Activated naive CD8-positive, alpha-beta T cell treated with anti-CD3 and anti-CD28 coated beads, Interleukin-2, amount 50 U/mL, for 24 hours (primary cell): Measurements from ENCODE around the gene MXD1.

ENCODE experiments used
- ATAC-seq: fragments of 150-1000 bp; cut with Tn5 transposase; one replicate; pipeline ENCODE4 v1.10.0; 2021
- DNase-seq: peaks from one replicate; pipeline ENCODE4 v3.0.0; 2021
- H3K27ac Mint-ChIP-seq: one replicate; pipeline ENCODE4 v1.8.0; 2021; ENCODE audit warnings: mild to moderate bottlenecking, mixed read lengths
- H3K27me3 Mint-ChIP-seq: one replicate; pipeline ENCODE4 v1.8.0; 2021; ENCODE audit warnings: mixed read lengths
- H3K36me3 Mint-ChIP-seq: one replicate; pipeline ENCODE4 v1.8.0; 2021; ENCODE audit warnings: low read depth, mixed read lengths
- H3K4me1 Mint-ChIP-seq: one replicate; pipeline ENCODE4 v1.8.0; 2021; ENCODE audit warnings: mixed read lengths
- H3K4me3 Mint-ChIP-seq: one replicate; pipeline ENCODE4 v1.8.0; 2021; ENCODE audit warnings: mild to moderate bottlenecking, moderate library complexity, mixed read lengths
- H3K9me3 Mint-ChIP-seq: one replicate; pipeline ENCODE4 v1.8.0; 2021; ENCODE audit warnings: mixed read lengths

The MXD1 gene

GRCh38 chr2:69954084-69954483, 39.2 kb downstream of the MXD1 start:
- H3K36me3 Mint-ChIP-seq: no peaks in the 10 kb centered on the region
- H3K4me1 Mint-ChIP-seq: no peaks in the 10 kb centered on the region
- H3K27me3 Mint-ChIP-seq: peaks cover under 1% of the 10 kb centered on the region
- no peak overlapping the region for H3K27ac Mint-ChIP-seq
- H3K9me3 Mint-ChIP-seq: no peaks in the 10 kb centered on the region
- no peak for DNase-seq
- no peak overlapping the region for H3K4me3 Mint-ChIP-seq
- ATAC-seq: no peak

GRCh38 chr2:69955029-69955428, 40.1 kb downstream of the MXD1 start:
- Mint-ChIP-seq H3K36me3 (no peaks in the 10 kb centered on the region), H3K27me3 (peaks cover 6% of the 10 kb centered on the region), H3K27ac (no peak overlapping the region), H3K9me3 (no peaks in the 10 kb centered on the region), H3K4me3 (no peak overlapping the region), H3K4me1 (no peaks in the 10 kb centered on the region)
- DNase-seq: no peak
- ATAC-seq: no peak

- Mint-ChIP-seq H3K36me3 (no peaks in the 10 kb centered on the region), H3K27me3 (peaks cover 6% of the 10 kb centered on the region), H3K27ac (no peak overlapping the region), H3K4me3 (no peak overlapping the region), H3K4me1 (no peaks in the 10 kb centered on the region), H3K9me3 (no peaks in the 10 kb centered on the region)
- DNase-seq (no peak), ATAC-seq (no peak)
Observed at GRCh38 chr2:69956475-69956979, 41.6 kb downstream of the MXD1 start.

- Mint-ChIP-seq H3K9me3 (no peaks in the 10 kb centered on the region), H3K4me3 (no peak overlapping the region), H3K4me1 (no peaks in the 10 kb centered on the region), H3K36me3 (no peaks in the 10 kb centered on the region), H3K27me3 (peaks cover 6% of the 10 kb centered on the region), H3K27ac (no peak overlapping the region)
- no peak for ATAC-seq
- DNase-seq: no peak
Observed at GRCh38 chr2:69957965-69958364, 43.1 kb downstream of the MXD1 start.

GRCh38 chr2:69958480-69958879, 43.6 kb downstream of the MXD1 start:
- H3K27me3 Mint-ChIP-seq: peaks cover 6% of the 10 kb centered on the region
- no peaks in the 10 kb centered on the region for H3K36me3 Mint-ChIP-seq
- H3K27ac Mint-ChIP-seq: no peak overlapping the region
- H3K9me3 Mint-ChIP-seq: no peaks in the 10 kb centered on the region
- H3K4me3 Mint-ChIP-seq: no peak overlapping the region
- DNase-seq: no peak
- H3K4me1 Mint-ChIP-seq: no peaks in the 10 kb centered on the region
- ATAC-seq: no peak

GRCh38 chr2:69959425-69959824, 44.5 kb downstream of the MXD1 start:
- H3K4me1 Mint-ChIP-seq: no peaks in the 10 kb centered on the region
- H3K9me3 Mint-ChIP-seq: no peaks in the 10 kb centered on the region
- H3K4me3 Mint-ChIP-seq: no peak overlapping the region
- H3K27me3 Mint-ChIP-seq: peaks cover 6% of the 10 kb centered on the region
- H3K27ac Mint-ChIP-seq: no peak overlapping the region
- no peaks in the 10 kb centered on the region for H3K36me3 Mint-ChIP-seq
- ATAC-seq (no peak), DNase-seq (no peak)

GRCh38 chr2:69960821-69961220, 45.9 kb downstream of the MXD1 start:
- ATAC-seq (no peak), DNase-seq (no peak)
- no peaks in the 10 kb centered on the region for H3K36me3 Mint-ChIP-seq
- H3K4me1 Mint-ChIP-seq: peaks cover 2% of the 10 kb centered on the region
- H3K4me3 Mint-ChIP-seq: no peak overlapping the region
- no peak overlapping the region for H3K27ac Mint-ChIP-seq
- peaks cover 6% of the 10 kb centered on the region for H3K27me3 Mint-ChIP-seq
- no peaks in the 10 kb centered on the region for H3K9me3 Mint-ChIP-seq

GRCh38 chr2:69961496-69961895, 46.6 kb downstream of the MXD1 start, which contains the start of gene ASPRV1:
Gene ASPRV1, minus strand, starts transcription at chr2:69961631. Its CDS starts 195 bp downstream, at chr2:69961436.
- no peaks in the 10 kb centered on the region for H3K36me3 Mint-ChIP-seq
- DNase-seq (no peak), ATAC-seq (no peak)
- H3K4me1 Mint-ChIP-seq: peaks cover 2% of the 10 kb centered on the region
- H3K27ac Mint-ChIP-seq: no peak within 1 kb of the TSS
- H3K4me3 Mint-ChIP-seq: no peak within 1 kb of the TSS
- peaks cover 6% of the 10 kb centered on the region for H3K27me3 Mint-ChIP-seq
- H3K9me3 Mint-ChIP-seq: no peaks in the 10 kb centered on the region

GRCh38 chr2:69962986-69963730, 48.2 kb downstream of the MXD1 start:
- no peak for DNase-seq
- Mint-ChIP-seq H3K36me3 (no peaks in the 10 kb centered on the region), H3K27me3 (peaks cover 6% of the 10 kb centered on the region), H3K27ac (no peak overlapping the region), H3K4me1 (peaks cover 2% of the 10 kb centered on the region), H3K4me3 (no peak overlapping the region), H3K9me3 (no peaks in the 10 kb centered on the region)
- no peak for ATAC-seq

- Mint-ChIP-seq H3K36me3 (no peaks in the 10 kb centered on the region), H3K27ac (no peak overlapping the region)
- ATAC-seq: no peak
Observed at GRCh38 chr2:69964353-69964841, 49.5 kb downstream of the MXD1 start.

GRCh38 chr2:69965756-69966445, 51.0 kb downstream of the MXD1 start:
- no peak for DNase-seq
- no peak overlapping the region for H3K27ac Mint-ChIP-seq
- H3K4me3 Mint-ChIP-seq: no peak overlapping the region
- peaks cover 2% of the 10 kb centered on the region for H3K4me1 Mint-ChIP-seq
- H3K36me3 Mint-ChIP-seq: no peaks in the 10 kb centered on the region
- ATAC-seq: no peak
- no peaks in the 10 kb centered on the region for H3K9me3 Mint-ChIP-seq
- H3K27me3 Mint-ChIP-seq: no peaks in the 10 kb centered on the region

More at GRCh38 chr2:69964353-69964841, 49.5 kb downstream of the MXD1 start:
- DNase-seq: no peak
- Mint-ChIP-seq H3K27me3 (peaks cover 3% of the 10 kb centered on the region), H3K4me3 (no peak overlapping the region), H3K9me3 (no peaks in the 10 kb centered on the region), H3K4me1 (peaks cover 2% of the 10 kb centered on the region)

GRCh38 chr2:69966496-69966895, 51.6 kb downstream of the MXD1 start:
- H3K4me3 Mint-ChIP-seq: no peak overlapping the region

GRCh38 chr2:69968609-69969008, 53.7 kb downstream of the MXD1 start:
- Mint-ChIP-seq H3K36me3 (no peaks in the 10 kb centered on the region), H3K27me3 (no peaks in the 10 kb centered on the region), H3K27ac (no peak overlapping the region), H3K4me3 (no peak overlapping the region), H3K4me1 (peaks cover 2% of the 10 kb centered on the region), H3K9me3 (no peaks in the 10 kb centered on the region)
- ATAC-seq (no peak), DNase-seq (no peak)

More at GRCh38 chr2:69966496-69966895, 51.6 kb downstream of the MXD1 start:
- H3K4me1 Mint-ChIP-seq: peaks cover 2% of the 10 kb centered on the region
- no peaks in the 10 kb centered on the region for H3K9me3 Mint-ChIP-seq
- DNase-seq: no peak
- no peaks in the 10 kb centered on the region for H3K36me3 Mint-ChIP-seq
- no peak overlapping the region for H3K27ac Mint-ChIP-seq
- H3K27me3 Mint-ChIP-seq: no peaks in the 10 kb centered on the region
- no peak for ATAC-seq

- H3K27me3 Mint-ChIP-seq: no peaks in the 10 kb centered on the region
- peaks cover 2% of the 10 kb centered on the region for H3K4me1 Mint-ChIP-seq
- ATAC-seq (peak; percentile 20), DNase-seq (no peak)
- H3K4me3 Mint-ChIP-seq: no peak overlapping the region
- no peaks in the 10 kb centered on the region for H3K36me3 Mint-ChIP-seq
- no peak overlapping the region for H3K27ac Mint-ChIP-seq
- H3K9me3 Mint-ChIP-seq: no peaks in the 10 kb centered on the region
Observed at GRCh38 chr2:69969126-69969983, 54.4 kb downstream of the MXD1 start.
